Liver (tissue), 3 donors: ENCODE data around the gene SGMS1.

Source experiments
- ATF3 ChIP-seq: IDR thresholded peaks from 2 replicates; pipeline ENCODE4 v1.6.1; 2016; ENCODE audit warnings: antibody characterized with exemption
- CTCF ChIP-seq: fragments of 150-350 bp; IDR thresholded peaks from 2 replicates; pipeline ENCODE4 v1.5.1; 2017; ENCODE audit warnings: improper control_type of control experiment, low read depth, low read length; ENCODE audit not compliant: missing input control
- EGR1 ChIP-seq, 2 donors: IDR thresholded peaks; 2 replicates each; pipeline ENCODE4 v1.6.1; 2016 to 2018; ENCODE audit warnings: antibody characterized with exemption in 2 of 2, low read depth in 2 of 2
- FOXA1 ChIP-seq: IDR thresholded peaks from 2 replicates; pipeline ENCODE4 v1.6.1; 2016; ENCODE audit warnings: antibody characterized with exemption
- GABPA ChIP-seq, 2 donors: IDR thresholded peaks in 1 of 2; conservative IDR thresholded peaks in 1 of 2; 2 replicates each; pipeline ENCODE4 v1.6.1; 2016; ENCODE audit warnings: antibody characterized with exemption in 2 of 2, mild to moderate bottlenecking in 1 of 2, moderate library complexity in 1 of 2
- HNF4G ChIP-seq: IDR thresholded peaks from 2 replicates; pipeline ENCODE4 v1.6.1; 2016; ENCODE audit warnings: antibody characterized with exemption
- JUND ChIP-seq, 2 donors: IDR thresholded peaks; 2 replicates each; pipeline ENCODE4 v1.6.1; 2016; ENCODE audit warnings: antibody characterized with exemption in 2 of 2
- MAX ChIP-seq: IDR thresholded peaks from 2 replicates; pipeline ENCODE4 v1.6.1; 2016; ENCODE audit warnings: antibody characterized with exemption
- RAD21 ChIP-seq, 2 donors: IDR thresholded peaks; 2 replicates each; pipeline ENCODE4 v1.6.1; 2016; ENCODE audit warnings: antibody characterized with exemption in 2 of 2, mild to moderate bottlenecking in 2 of 2
- RXRA ChIP-seq, 2 donors: IDR thresholded peaks; 2 replicates each; pipeline ENCODE4 v1.6.1; 2017 to 2018; ENCODE audit warnings: antibody characterized with exemption in 2 of 2, mild to moderate bottlenecking in 1 of 2
- SP1 ChIP-seq: IDR thresholded peaks from 2 replicates; pipeline ENCODE4 v1.6.1; 2018; ENCODE audit warnings: antibody characterized with exemption, mild to moderate bottlenecking
- TAF1 ChIP-seq: conservative IDR thresholded peaks from 2 replicates; pipeline ENCODE4 v1.6.1; 2016; ENCODE audit warnings: antibody characterized with exemption, mild to moderate bottlenecking
- TF ChIP-seq, protein P1 (sequence below): IDR thresholded peaks from 2 replicates; pipeline ENCODE4 v1.6.1; 2016; ENCODE audit warnings: antibody characterized with exemption, mild to moderate bottlenecking
- TF ChIP-seq, protein P2 (sequence below): IDR thresholded peaks from 2 replicates; pipeline ENCODE4 v1.6.1; 2016; ENCODE audit warnings: antibody characterized with exemption
- donor health status: healthy.
- donor health status: healthy.

- TF ChIP-seq CTCF: no peak
- TF ChIP-seq, protein P1, sequence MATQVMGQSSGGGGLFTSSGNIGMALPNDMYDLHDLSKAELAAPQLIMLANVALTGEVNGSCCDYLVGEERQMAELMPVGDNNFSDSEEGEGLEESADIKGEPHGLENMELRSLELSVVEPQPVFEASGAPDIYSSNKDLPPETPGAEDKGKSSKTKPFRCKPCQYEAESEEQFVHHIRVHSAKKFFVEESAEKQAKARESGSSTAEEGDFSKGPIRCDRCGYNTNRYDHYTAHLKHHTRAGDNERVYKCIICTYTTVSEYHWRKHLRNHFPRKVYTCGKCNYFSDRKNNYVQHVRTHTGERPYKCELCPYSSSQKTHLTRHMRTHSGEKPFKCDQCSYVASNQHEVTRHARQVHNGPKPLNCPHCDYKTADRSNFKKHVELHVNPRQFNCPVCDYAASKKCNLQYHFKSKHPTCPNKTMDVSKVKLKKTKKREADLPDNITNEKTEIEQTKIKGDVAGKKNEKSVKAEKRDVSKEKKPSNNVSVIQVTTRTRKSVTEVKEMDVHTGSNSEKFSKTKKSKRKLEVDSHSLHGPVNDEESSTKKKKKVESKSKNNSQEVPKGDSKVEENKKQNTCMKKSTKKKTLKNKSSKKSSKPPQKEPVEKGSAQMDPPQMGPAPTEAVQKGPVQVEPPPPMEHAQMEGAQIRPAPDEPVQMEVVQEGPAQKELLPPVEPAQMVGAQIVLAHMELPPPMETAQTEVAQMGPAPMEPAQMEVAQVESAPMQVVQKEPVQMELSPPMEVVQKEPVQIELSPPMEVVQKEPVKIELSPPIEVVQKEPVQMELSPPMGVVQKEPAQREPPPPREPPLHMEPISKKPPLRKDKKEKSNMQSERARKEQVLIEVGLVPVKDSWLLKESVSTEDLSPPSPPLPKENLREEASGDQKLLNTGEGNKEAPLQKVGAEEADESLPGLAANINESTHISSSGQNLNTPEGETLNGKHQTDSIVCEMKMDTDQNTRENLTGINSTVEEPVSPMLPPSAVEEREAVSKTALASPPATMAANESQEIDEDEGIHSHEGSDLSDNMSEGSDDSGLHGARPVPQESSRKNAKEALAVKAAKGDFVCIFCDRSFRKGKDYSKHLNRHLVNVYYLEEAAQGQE: no peak
- TF ChIP-seq JUND (IDR thresholded peaks at IDR 0.05): no peak
- TF ChIP-seq RAD21 (IDR thresholded peaks at IDR 0.05): peak in 1 of 2 donors; percentile 17
- TF ChIP-seq ATF3: no peak
- TF ChIP-seq MAX: no peak
- TF ChIP-seq TAF1: no peak
- no peak for TF ChIP-seq EGR1 (IDR thresholded peaks at IDR 0.05; ENCODE audit: low read depth in 2 of 2)
- TF ChIP-seq SP1: no peak
- TF ChIP-seq GABPA (IDR thresholded peaks at IDR 0.05 in 1 of 2, conservative IDR thresholded peaks at IDR 0.05 in 1 of 2): no peak
- TF ChIP-seq, protein P2, sequence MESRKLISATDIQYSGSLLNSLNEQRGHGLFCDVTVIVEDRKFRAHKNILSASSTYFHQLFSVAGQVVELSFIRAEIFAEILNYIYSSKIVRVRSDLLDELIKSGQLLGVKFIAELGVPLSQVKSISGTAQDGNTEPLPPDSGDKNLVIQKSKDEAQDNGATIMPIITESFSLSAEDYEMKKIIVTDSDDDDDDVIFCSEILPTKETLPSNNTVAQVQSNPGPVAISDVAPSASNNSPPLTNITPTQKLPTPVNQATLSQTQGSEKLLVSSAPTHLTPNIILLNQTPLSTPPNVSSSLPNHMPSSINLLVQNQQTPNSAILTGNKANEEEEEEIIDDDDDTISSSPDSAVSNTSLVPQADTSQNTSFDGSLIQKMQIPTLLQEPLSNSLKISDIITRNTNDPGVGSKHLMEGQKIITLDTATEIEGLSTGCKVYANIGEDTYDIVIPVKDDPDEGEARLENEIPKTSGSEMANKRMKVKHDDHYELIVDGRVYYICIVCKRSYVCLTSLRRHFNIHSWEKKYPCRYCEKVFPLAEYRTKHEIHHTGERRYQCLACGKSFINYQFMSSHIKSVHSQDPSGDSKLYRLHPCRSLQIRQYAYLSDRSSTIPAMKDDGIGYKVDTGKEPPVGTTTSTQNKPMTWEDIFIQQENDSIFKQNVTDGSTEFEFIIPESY: no peak
- TF ChIP-seq FOXA1: no peak
- TF ChIP-seq RXRA (IDR thresholded peaks at IDR 0.05): no peak
- no peak for TF ChIP-seq HNF4G
Observed at GRCh38 chr10:50279489-50279888, 344.3 kb downstream of the SGMS1 start.
